ENCODE data around the gene TRPM5. TPM values are rescaled to one million over a fixed set of nuclear protein-coding genes. Genes with fewer than 3 reads are reported as not detected.

The TRPM5 gene
- total RNA-seq: not detected

- Histone ChIP-seq H3K9me3 (peaks cover 0 to 10% (median 0%) of the 10 kb centered on the region in 4 donors), H3K36me3 (no peaks in the 10 kb centered on the region), H3K27me3 (peaks cover 0 to 64% of the 10 kb centered on the region in 2 donors), H3K27ac (peak within 1 kb of the TSS in 1 of 4 donors; percentile 68), H3K4me1 (peaks cover 0 to 19% (median 8%) of the 10 kb centered on the region in 4 donors), H3K4me3 (peak within 1 kb of the TSS in 3 of 4 donors; percentile 9 to 49 (median 49))
- WGBS, 2 donors: 11 to 14% methylated on average over 24 to 49 of the region's 64 CpGs
- TF ChIP-seq EP300 (IDR thresholded peaks at IDR 0.05): no peak
- no peak for TF ChIP-seq POLR2A (IDR thresholded peaks at IDR 0.05)
- TF ChIP-seq CTCF (IDR thresholded peaks at IDR 0.05): no peak
- DNase-seq (ENCODE audit: low spot score in 2 of 2): no peak
Observed at GRCh38 chr11:2443881-2444820, at the start of gene TRPM5. TSS of gene TRPM5 (minus strand) at chr11:2444514. CDS start at chr11:2423036, 21,478 bp downstream.

- no peak overlapping the region for H3K4me3 ChIP-seq
- H3K27me3 ChIP-seq: no peaks in the 10 kb centered on the region
- H3K4me1 ChIP-seq: no peaks in the 10 kb centered on the region
- 33% methylated on average over 2 of the region's 2 CpGs for WGBS, 2 donors
- H3K36me3 ChIP-seq: no peaks in the 10 kb centered on the region
- peaks cover 0 to 57% (median 6%) of the 10 kb centered on the region in 4 donors for H3K9me3 ChIP-seq
- H3K27ac ChIP-seq: no peak overlapping the region
- no peak for TF ChIP-seq POLR2A (IDR thresholded peaks at IDR 0.05)
- TF ChIP-seq EP300 (IDR thresholded peaks at IDR 0.05): no peak
- no peak for TF ChIP-seq CTCF (IDR thresholded peaks at IDR 0.05)
- DNase-seq (ENCODE audit: low spot score in 2 of 2): no peak
Observed at GRCh38 chr11:2489083-2489482, 44.8 kb upstream of the TRPM5 start.

DNA sequence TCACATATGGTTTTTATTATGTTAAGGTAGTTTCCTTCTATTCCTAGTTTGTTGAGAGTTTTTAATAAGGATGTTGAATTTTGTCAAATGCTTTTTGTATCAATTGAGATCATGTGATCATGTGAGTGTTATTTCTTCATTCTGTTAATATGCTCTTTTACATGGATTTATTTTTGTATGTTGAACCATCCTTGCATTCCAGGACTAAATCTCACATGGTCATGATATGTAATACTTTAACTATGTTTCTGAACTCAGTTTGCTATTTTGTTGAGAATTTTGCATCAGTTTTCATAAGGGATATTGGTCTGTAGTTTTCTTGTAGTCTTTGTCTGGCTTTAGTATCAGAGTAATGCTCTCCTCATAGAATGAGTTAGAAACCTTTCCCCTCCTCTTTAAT, 43.7 kb upstream of the TRPM5 start:
- Histone ChIP-seq H3K9me3 (peaks cover 0 to 46% (median 6%) of the 10 kb centered on the region in 4 donors), H3K27me3 (no peaks in the 10 kb centered on the region)

DNA sequence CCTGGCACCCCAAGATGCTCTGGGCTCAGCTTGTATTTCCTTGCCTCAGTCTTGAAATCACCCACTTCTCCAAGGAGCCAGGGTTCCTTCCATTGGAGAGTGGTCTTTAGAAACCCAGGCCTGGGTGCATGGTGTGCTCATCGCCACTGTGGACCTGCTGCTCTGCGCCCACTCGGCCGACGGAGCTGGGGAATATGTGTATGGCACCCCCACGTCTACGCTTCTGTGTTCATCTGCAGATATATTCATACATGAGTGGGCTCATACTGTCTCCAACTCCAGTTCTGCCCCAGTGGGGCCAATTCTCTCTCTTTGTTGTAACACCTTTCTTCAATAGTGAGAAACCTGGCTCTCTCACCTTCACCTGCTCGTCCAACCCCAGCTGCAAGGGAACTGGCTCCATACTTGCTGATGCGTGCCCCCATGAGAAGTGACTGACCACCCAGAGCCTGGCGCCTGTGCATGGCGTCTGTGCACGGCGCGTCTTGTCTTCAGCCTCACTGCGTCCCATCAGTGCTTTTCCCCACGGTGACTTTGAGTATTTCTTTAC, 40.3 kb upstream of the TRPM5 start:
- Histone ChIP-seq H3K9me3 (peaks cover 0 to 52% (median 6%) of the 10 kb centered on the region in 4 donors), H3K4me3 (no peak overlapping the region), H3K27me3 (no peaks in the 10 kb centered on the region), H3K36me3 (no peaks in the 10 kb centered on the region), H3K4me1 (no peaks in the 10 kb centered on the region), H3K27ac (no peak overlapping the region)
- 93 to 94% methylated on average over 16 of the region's 16 CpGs for WGBS, 2 donors
- no peak for TF ChIP-seq EP300 (IDR thresholded peaks at IDR 0.05)
- no peak for TF ChIP-seq CTCF (IDR thresholded peaks at IDR 0.05)
- no peak for TF ChIP-seq POLR2A (IDR thresholded peaks at IDR 0.05)
- DNase-seq (ENCODE audit: low spot score in 2 of 2): no peak

More for the DNA sequence above, 43.7 kb upstream of the TRPM5 start:
- H3K4me3 ChIP-seq: no peak overlapping the region
- H3K36me3 ChIP-seq: no peaks in the 10 kb centered on the region
- H3K27ac ChIP-seq: no peak overlapping the region
- DNase-seq (ENCODE audit: low spot score in 2 of 2): no peak
- TF ChIP-seq CTCF (IDR thresholded peaks at IDR 0.05) (no peak), EP300 (IDR thresholded peaks at IDR 0.05) (no peak), POLR2A (IDR thresholded peaks at IDR 0.05) (no peak)
- no peaks in the 10 kb centered on the region for H3K4me1 ChIP-seq

DNA sequence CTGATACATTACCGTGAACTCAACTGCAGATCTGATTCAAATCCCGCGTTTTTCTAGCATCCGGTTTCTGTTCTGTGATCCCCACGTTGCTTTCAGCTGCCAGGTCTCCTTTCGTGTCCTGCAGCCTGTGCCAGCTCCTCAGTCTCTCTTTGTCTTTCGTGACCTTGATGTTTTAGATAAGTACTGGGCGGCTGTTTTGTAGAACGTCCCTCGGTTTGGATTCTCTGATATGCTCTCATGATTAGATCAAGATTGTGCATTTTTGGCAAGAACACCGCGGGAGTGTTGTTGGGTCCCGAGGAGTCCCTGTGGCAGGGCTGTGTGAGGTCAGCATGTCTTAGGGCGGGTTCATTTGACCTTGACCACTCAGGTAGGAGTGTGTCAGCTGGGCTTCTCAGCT, 39.1 kb upstream of the TRPM5 start:
- Histone ChIP-seq H3K4me1 (no peaks in the 10 kb centered on the region), H3K9me3 (peaks cover 0 to 44% (median 8%) of the 10 kb centered on the region in 4 donors), H3K27ac (no peak overlapping the region), H3K4me3 (no peak overlapping the region), H3K27me3 (no peaks in the 10 kb centered on the region), H3K36me3 (no peaks in the 10 kb centered on the region)
- DNase-seq (ENCODE audit: low spot score in 2 of 2): no peak
- no peak for TF ChIP-seq EP300 (IDR thresholded peaks at IDR 0.05)
- WGBS, 2 donors: 66 to 68% methylated on average over 14 of the region's 14 CpGs
